ENCODE measurements around the gene PRSS1. TPM values are rescaled to one million over a fixed set of nuclear protein-coding genes. Genes with fewer than 3 reads are reported as not detected.

Gene PRSS1
- polyA plus RNA-seq, 1 donor from 2014 or later = not detected

DNA sequence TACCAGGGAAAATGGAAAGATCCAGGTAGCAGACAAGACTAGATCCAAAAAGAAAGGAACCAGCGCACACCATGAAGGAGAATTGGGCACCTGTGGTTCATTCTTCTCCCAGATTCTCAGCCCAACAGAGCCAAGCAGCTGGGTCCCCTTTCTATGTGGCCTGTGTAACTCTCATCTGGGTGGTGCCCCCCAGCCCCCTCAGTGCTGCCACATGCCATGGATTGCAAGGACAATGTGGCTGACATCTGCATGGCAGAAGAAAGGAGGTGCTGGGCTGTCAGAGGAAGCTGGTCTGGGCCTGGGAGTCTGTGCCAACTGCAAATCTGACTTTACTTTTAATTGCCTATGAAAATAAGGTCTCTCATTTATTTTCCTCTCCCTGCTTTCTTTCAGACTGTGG is 42.9 kb downstream of the PRSS1 start:
- H3K9me2 ChIP-seq (ENCODE audit: insufficient read depth, low read length) = no peaks in the 10 kb centered on the region
- TF ChIP-seq, protein P1, sequence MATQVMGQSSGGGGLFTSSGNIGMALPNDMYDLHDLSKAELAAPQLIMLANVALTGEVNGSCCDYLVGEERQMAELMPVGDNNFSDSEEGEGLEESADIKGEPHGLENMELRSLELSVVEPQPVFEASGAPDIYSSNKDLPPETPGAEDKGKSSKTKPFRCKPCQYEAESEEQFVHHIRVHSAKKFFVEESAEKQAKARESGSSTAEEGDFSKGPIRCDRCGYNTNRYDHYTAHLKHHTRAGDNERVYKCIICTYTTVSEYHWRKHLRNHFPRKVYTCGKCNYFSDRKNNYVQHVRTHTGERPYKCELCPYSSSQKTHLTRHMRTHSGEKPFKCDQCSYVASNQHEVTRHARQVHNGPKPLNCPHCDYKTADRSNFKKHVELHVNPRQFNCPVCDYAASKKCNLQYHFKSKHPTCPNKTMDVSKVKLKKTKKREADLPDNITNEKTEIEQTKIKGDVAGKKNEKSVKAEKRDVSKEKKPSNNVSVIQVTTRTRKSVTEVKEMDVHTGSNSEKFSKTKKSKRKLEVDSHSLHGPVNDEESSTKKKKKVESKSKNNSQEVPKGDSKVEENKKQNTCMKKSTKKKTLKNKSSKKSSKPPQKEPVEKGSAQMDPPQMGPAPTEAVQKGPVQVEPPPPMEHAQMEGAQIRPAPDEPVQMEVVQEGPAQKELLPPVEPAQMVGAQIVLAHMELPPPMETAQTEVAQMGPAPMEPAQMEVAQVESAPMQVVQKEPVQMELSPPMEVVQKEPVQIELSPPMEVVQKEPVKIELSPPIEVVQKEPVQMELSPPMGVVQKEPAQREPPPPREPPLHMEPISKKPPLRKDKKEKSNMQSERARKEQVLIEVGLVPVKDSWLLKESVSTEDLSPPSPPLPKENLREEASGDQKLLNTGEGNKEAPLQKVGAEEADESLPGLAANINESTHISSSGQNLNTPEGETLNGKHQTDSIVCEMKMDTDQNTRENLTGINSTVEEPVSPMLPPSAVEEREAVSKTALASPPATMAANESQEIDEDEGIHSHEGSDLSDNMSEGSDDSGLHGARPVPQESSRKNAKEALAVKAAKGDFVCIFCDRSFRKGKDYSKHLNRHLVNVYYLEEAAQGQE (IDR thresholded peaks at IDR 0.05; ENCODE audit: borderline replicate concordance) = no peak
- TF ChIP-seq RAD21 (conservative IDR thresholded peaks at IDR 0.05) = no peak
- no peak for TF ChIP-seq EP300 (conservative IDR thresholded peaks at IDR 0.05; ENCODE audit: poor library complexity, severe bottlenecking)
- no peak for TF ChIP-seq SMC3 (conservative IDR thresholded peaks at IDR 0.05; ENCODE audit: poor library complexity)
- no peak for TF ChIP-seq MXI1 (conservative IDR thresholded peaks at IDR 0.05; ENCODE audit: poor library complexity, severe bottlenecking)
- TF ChIP-seq, protein P2, sequence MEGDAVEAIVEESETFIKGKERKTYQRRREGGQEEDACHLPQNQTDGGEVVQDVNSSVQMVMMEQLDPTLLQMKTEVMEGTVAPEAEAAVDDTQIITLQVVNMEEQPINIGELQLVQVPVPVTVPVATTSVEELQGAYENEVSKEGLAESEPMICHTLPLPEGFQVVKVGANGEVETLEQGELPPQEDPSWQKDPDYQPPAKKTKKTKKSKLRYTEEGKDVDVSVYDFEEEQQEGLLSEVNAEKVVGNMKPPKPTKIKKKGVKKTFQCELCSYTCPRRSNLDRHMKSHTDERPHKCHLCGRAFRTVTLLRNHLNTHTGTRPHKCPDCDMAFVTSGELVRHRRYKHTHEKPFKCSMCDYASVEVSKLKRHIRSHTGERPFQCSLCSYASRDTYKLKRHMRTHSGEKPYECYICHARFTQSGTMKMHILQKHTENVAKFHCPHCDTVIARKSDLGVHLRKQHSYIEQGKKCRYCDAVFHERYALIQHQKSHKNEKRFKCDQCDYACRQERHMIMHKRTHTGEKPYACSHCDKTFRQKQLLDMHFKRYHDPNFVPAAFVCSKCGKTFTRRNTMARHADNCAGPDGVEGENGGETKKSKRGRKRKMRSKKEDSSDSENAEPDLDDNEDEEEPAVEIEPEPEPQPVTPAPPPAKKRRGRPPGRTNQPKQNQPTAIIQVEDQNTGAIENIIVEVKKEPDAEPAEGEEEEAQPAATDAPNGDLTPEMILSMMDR (IDR thresholded peaks at IDR 0.05; ENCODE audit: poor library complexity, severe bottlenecking) = no peak
- TF ChIP-seq EZH2 (IDR thresholded peaks at IDR 0.05; ENCODE audit: borderline replicate concordance, insufficient read depth, low read length, poor library complexity, severe bottlenecking) = no peak
- no peak for TF ChIP-seq POLR2AphosphoS5 (IDR thresholded peaks at IDR 0.05)
- no peak for TF ChIP-seq TAF1 (IDR thresholded peaks at IDR 0.05; ENCODE audit: low read depth)
- H3K36me3 ChIP-seq (ENCODE audit: insufficient read depth, low read length) = no peaks in the 10 kb centered on the region
- no peak overlapping the region for H2AFZ ChIP-seq (ENCODE audit: low read depth, low read length)
- no peak overlapping the region for H3K9ac ChIP-seq (ENCODE audit: low read length)
- H3K27ac ChIP-seq (ENCODE audit: low read length) = no peak overlapping the region
- no peak overlapping the region for H3K4me2 ChIP-seq (ENCODE audit: low read length)
- no peak overlapping the region for H3K4me3 ChIP-seq (ENCODE audit: low read length)
- H3F3A ChIP-seq (ENCODE audit: insufficient read depth, low read length, poor library complexity, severe bottlenecking) = no peaks in the 10 kb centered on the region
- no peaks in the 10 kb centered on the region for H4K20me1 ChIP-seq (ENCODE audit: insufficient read depth)
- peaks cover 24% of the 10 kb centered on the region for H3K27me3 ChIP-seq (ENCODE audit: insufficient read depth, low read depth, low read length)
- H3K9me3 ChIP-seq (ENCODE audit: low read length) = no peaks in the 10 kb centered on the region
- H3K79me2 ChIP-seq (replicated peaks; ENCODE audit: insufficient read depth, low read length) = no peaks in the 10 kb centered on the region

DNA sequence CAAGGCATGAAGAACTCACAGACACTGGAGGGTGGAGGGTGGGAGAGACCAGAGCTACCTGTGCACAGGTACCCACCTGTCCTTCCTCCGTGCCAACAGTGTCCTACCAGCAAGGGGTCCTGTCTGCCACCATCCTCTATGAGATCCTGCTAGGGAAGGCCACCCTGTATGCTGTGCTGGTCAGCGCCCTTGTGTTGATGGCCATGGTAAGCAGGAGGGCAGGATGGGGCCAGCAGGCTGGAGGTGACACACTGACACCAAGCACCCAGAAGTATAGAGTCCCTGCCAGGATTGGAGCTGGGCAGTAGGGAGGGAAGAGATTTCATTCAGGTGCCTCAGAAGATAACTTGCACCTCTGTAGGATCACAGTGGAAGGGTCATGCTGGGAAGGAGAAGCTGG is 43.3 kb downstream of the PRSS1 start:
- H3K4me2 ChIP-seq (ENCODE audit: low read length) = no peak overlapping the region
- H3K36me3 ChIP-seq (ENCODE audit: insufficient read depth, low read length) = no peaks in the 10 kb centered on the region
- H3K9ac ChIP-seq (ENCODE audit: low read length) = no peak overlapping the region
- no peaks in the 10 kb centered on the region for H4K20me1 ChIP-seq (ENCODE audit: insufficient read depth)
- no peaks in the 10 kb centered on the region for H3K79me2 ChIP-seq (replicated peaks; ENCODE audit: insufficient read depth, low read length)
- TF ChIP-seq EZH2 (IDR thresholded peaks at IDR 0.05; ENCODE audit: borderline replicate concordance, insufficient read depth, low read length, poor library complexity, severe bottlenecking) (no peak), MXI1 (conservative IDR thresholded peaks at IDR 0.05; ENCODE audit: poor library complexity, severe bottlenecking) (no peak), SMC3 (conservative IDR thresholded peaks at IDR 0.05; ENCODE audit: poor library complexity) (no peak), TAF1 (IDR thresholded peaks at IDR 0.05; ENCODE audit: low read depth) (no peak), POLR2AphosphoS5 (IDR thresholded peaks at IDR 0.05) (no peak), RAD21 (conservative IDR thresholded peaks at IDR 0.05) (no peak), EP300 (conservative IDR thresholded peaks at IDR 0.05; ENCODE audit: poor library complexity, severe bottlenecking) (no peak)
- TF ChIP-seq, protein P1 (IDR thresholded peaks at IDR 0.05; ENCODE audit: borderline replicate concordance) = no peak
- TF ChIP-seq, protein P2 (IDR thresholded peaks at IDR 0.05; ENCODE audit: poor library complexity, severe bottlenecking) = no peak
- no peak overlapping the region for H2AFZ ChIP-seq (ENCODE audit: low read depth, low read length)
- H3K9me3 ChIP-seq (ENCODE audit: low read length) = no peaks in the 10 kb centered on the region
- H3K4me3 ChIP-seq (ENCODE audit: low read length) = no peak overlapping the region
- no peaks in the 10 kb centered on the region for H3F3A ChIP-seq (ENCODE audit: insufficient read depth, low read length, poor library complexity, severe bottlenecking)
- H3K9me2 ChIP-seq (ENCODE audit: insufficient read depth, low read length) = no peaks in the 10 kb centered on the region
- no peak overlapping the region for H3K27ac ChIP-seq (ENCODE audit: low read length)
- H3K27me3 ChIP-seq (ENCODE audit: insufficient read depth, low read depth, low read length) = peaks cover 29% of the 10 kb centered on the region
